B cell (primary cell): ENCODE results near the gene TMEM229A. TPM values are rescaled to one million over a fixed set of nuclear protein-coding genes. Genes with fewer than 3 reads are reported as not detected.

Experiments used
- ATAC-seq: fragments of 200-7000 bp; cut with Tn5 transposase; one replicate; pipeline ENCODE4 v1.10.0; 2021; ENCODE audit warnings: low read depth, mild to moderate bottlenecking, moderate number of reproducible peaks, moderate library complexity
- CTCF ChIA-PET: fragments of 350-600 bp; sonication (Branson Sonifier 250); formaldehyde crosslinking; loops from one replicate; lab custom pipeline; 2021; ENCODE audit warnings: antibody characterized with exemption, inconsistent platforms; lab: Charles Lee
- POLR2A ChIA-PET: fragments of 350-600 bp; sonication (Branson Sonifier 250); formaldehyde crosslinking; loops from one replicate; lab custom pipeline; 2021; ENCODE audit warnings: antibody characterized with exemption; lab: Charles Lee
- DNase-seq: peaks from one replicate; pipeline ENCODE4 v3.0.0; 2013
- H2AFZ ChIP-seq: 2 replicates; pipeline ENCODE4 v1.6.1; 2012; ENCODE audit warnings: mild to moderate bottlenecking, low read depth, low read length; ENCODE audit not compliant: insufficient read depth, poor library complexity, severe bottlenecking
- H3K27ac ChIP-seq, 2 donors: 1 replicate in 1 of 2; 2 replicates in 1 of 2; pipeline ENCODE4 v1.5.1; 2012 to 2013; ENCODE audit warnings: low read length in 2 of 2, mild to moderate bottlenecking in 2 of 2, moderate library complexity in 1 of 2
- H3K27me3 ChIP-seq, 4 experiments: fragments of 200-600 bp in 1 of 4; sonication (generic) in 1 of 4; replicated peaks in 1 of 4; 1 replicate in 2 of 4; 2 replicates in 2 of 4; pipeline versions ENCODE4 v1.6.1 to v1.7.0; 2013 to 2016; ENCODE audit warnings: low read length in 3 of 4, mild to moderate bottlenecking in 2 of 4, mixed read lengths in 1 of 4, moderate library complexity in 1 of 4; ENCODE audit not compliant: insufficient read depth in 4 of 4, control insufficient read depth in 3 of 4; ENCODE audit errors: control extremely low read depth in 1 of 4
- H3K36me3 ChIP-seq, 2 experiments: replicated peaks in 1 of 2; 1 replicate in 1 of 2; 2 replicates in 1 of 2; pipeline versions ENCODE4 v1.6.1 to v1.7.1; 2013; ENCODE audit warnings: low read length in 1 of 2; ENCODE audit not compliant: insufficient read depth in 2 of 2, control insufficient read depth in 1 of 2; ENCODE audit errors: control extremely low read depth in 1 of 2, extremely low read depth in 1 of 2
- H3K4me1 ChIP-seq, 2 donors: fragments of 200-600 bp in 1 of 2; sonication (generic) in 1 of 2; 1 replicate in 1 of 2; 2 replicates in 1 of 2; pipeline versions ENCODE4 v1.5.1 to v1.6.1; 2013 to 2017; ENCODE audit warnings: low read length in 2 of 2; ENCODE audit not compliant: control insufficient read depth in 2 of 2, insufficient read depth in 2 of 2
- H3K4me2 ChIP-seq: replicated peaks from 2 replicates; pipeline ENCODE3; 2012; ENCODE audit warnings: mild to moderate bottlenecking, low read depth, low read length; ENCODE audit not compliant: poor library complexity, severe bottlenecking
- H3K4me3 ChIP-seq, 5 experiments: fragments of 200-600 bp in 1 of 5; sonication (generic) in 1 of 5; 1 replicate in 3 of 5; 2 replicates in 2 of 5; pipeline versions ENCODE4 v1.5.1 to v1.7.0; 2011 to 2016; ENCODE audit warnings: low read length in 4 of 5, mild to moderate bottlenecking in 4 of 5, low read depth in 2 of 5, control low read depth in 1 of 5, moderate library complexity in 1 of 5; ENCODE audit not compliant: insufficient read depth in 1 of 5; ENCODE audit errors: control extremely low read depth in 1 of 5, extremely low read depth in 1 of 5
- H3K79me2 ChIP-seq: fragments of 200-600 bp; sonication (generic); one replicate; pipeline ENCODE4 v1.6.0; 2016; ENCODE audit warnings: low read length; ENCODE audit not compliant: control insufficient read depth, insufficient read depth
- H3K9ac ChIP-seq: fragments of 200-600 bp; sonication (generic); 2 replicates; pipeline ENCODE4 v1.6.1; 2017; ENCODE audit warnings: mild to moderate bottlenecking, low read length, moderate library complexity
- H3K9me3 ChIP-seq, 3 donors: one replicate each; pipeline versions ENCODE4 v1.6.1 to v1.7.1; 2013; ENCODE audit warnings: low read length in 2 of 3; ENCODE audit not compliant: control insufficient read depth in 2 of 3, insufficient read depth in 1 of 3; ENCODE audit errors: control extremely low read depth in 1 of 3
- H4K20me1 ChIP-seq: 2 replicates; pipeline ENCODE4 v1.6.0; 2012; ENCODE audit warnings: mild to moderate bottlenecking, low read length; ENCODE audit not compliant: insufficient read depth, control insufficient read depth, poor library complexity, severe bottlenecking
- H3K27ac Mint-ChIP-seq: one replicate; pipeline ENCODE4 v1.8.0; 2021; ENCODE audit warnings: mixed read lengths
- H3K27me3 Mint-ChIP-seq: one replicate; pipeline ENCODE4 v1.8.0; 2021; ENCODE audit warnings: mixed read lengths
- H3K4me1 Mint-ChIP-seq: one replicate; pipeline ENCODE4 v1.8.0; 2021; ENCODE audit warnings: mixed read lengths
- H3K4me3 Mint-ChIP-seq: one replicate; pipeline ENCODE4 v1.8.0; 2021; ENCODE audit warnings: mixed read lengths
- H3K9me3 Mint-ChIP-seq: one replicate; pipeline ENCODE4 v1.8.0; 2022; ENCODE audit warnings: mixed read lengths; ENCODE audit not compliant: insufficient read depth
- CTCF ChIP-seq: fragments of 200-600 bp; IDR thresholded peaks from one replicate; pipeline ENCODE4 v1.8.0; 2022; ENCODE audit warnings: antibody characterized with exemption, mild to moderate bottlenecking
- EZH2 ChIP-seq: IDR thresholded peaks from 2 replicates; pipeline ENCODE4 v1.6.1; 2012; ENCODE audit warnings: borderline replicate concordance, low read depth, mild to moderate bottlenecking, moderate library complexity, low read length; ENCODE audit not compliant: insufficient read depth, poor library complexity, severe bottlenecking
- WGBS: methylation state at CpG from one replicate; pipeline ENCODE4 v1.1.5; 2013; ENCODE audit warnings: missing lambda C conversion rate; ENCODE audit not compliant: insufficient coverage; 5-methylcytosine and 5-hydroxymethylcytosine counted together
- intact Hi-C: fragments of 100-400 bp; cut with micrococcal nuclease; formaldehyde crosslinking; loops from one replicate; pipeline ENCODE4 v1.10.0; 2022
- polyA plus RNA-seq: library from polyadenylated mRNA; depleted of rRNA; stranded (reverse); fragments of >200 nt; gene quantifications from 2 replicates; pipeline ENCODE4 v1.2.3, GENCODE V29; 2012
- total RNA-seq, 2 donors: library from RNA; stranded (reverse); fragments of 120-200 nt in 1 of 2; gene quantifications; 1 replicate in 1 of 2; 2 replicates in 1 of 2; pipeline versions ENCODE4 v1.2.3 to v1.2.4, GENCODE V29; 2013 to 2022

TMEM229A gene
- total and polyA plus RNA-seq, 2 donors (not counting 1 experiment from before 2014, with no cell fraction given) = not detected

- intact Hi-C loops = no loop called here
- DNase-seq (no peak), ATAC-seq (no peak)
- no peak overlapping the region for H3K4me3 ChIP-seq
- no peak overlapping the region for H3K27ac ChIP-seq
- Mint-ChIP-seq H3K4me1 (no peaks in the 10 kb centered on the region), H3K4me3 (no peak overlapping the region), H3K9me3 (no peaks in the 10 kb centered on the region), H3K27me3 (no peaks in the 10 kb centered on the region), H3K27ac (no peak overlapping the region)
- no peaks in the 10 kb centered on the region for H3K4me1 ChIP-seq
- ChIA-PET POLR2A (no interaction called here), CTCF (no interaction called here)
- H3K9me3 ChIP-seq = peaks cover 0 to 5% (median 0%) of the 10 kb centered on the region in 3 donors
- H3K79me2 ChIP-seq = no peaks in the 10 kb centered on the region
- H3K9ac ChIP-seq = no peak overlapping the region
- WGBS = 63% methylated on average over 1 of the region's 4 CpGs
- no peaks in the 10 kb centered on the region for H3K36me3 ChIP-seq
- no peaks in the 10 kb centered on the region for H4K20me1 ChIP-seq
- TF ChIP-seq EZH2 (no peak), CTCF (no peak)
- no peak overlapping the region for H3K4me2 ChIP-seq
- no peak overlapping the region for H2AFZ ChIP-seq
- no peaks in the 10 kb centered on the region for H3K27me3 ChIP-seq
Measured at GRCh38 chr7:124059375-124059774, 26.5 kb upstream of the TMEM229A start.

GRCh38 chr7:124058515-124058914 lies 25.6 kb upstream of the TMEM229A start:
- Mint-ChIP-seq H3K4me3 (no peak overlapping the region), H3K27me3 (no peaks in the 10 kb centered on the region), H3K9me3 (no peaks in the 10 kb centered on the region), H3K4me1 (no peaks in the 10 kb centered on the region), H3K27ac (no peak overlapping the region)
- ATAC-seq (no peak), DNase-seq (no peak)
- ChIA-PET POLR2A (no interaction called here), CTCF (interaction anchor here (0.7 kb wide), 1 partner anchor 28 kb away, joined by 3 read pairs; no protein-coding TSS in a partner anchor)
- WGBS = no CpG with 5 or more reads among the region's 2 CpGs
- H4K20me1 ChIP-seq = no peaks in the 10 kb centered on the region
- H3K4me3 ChIP-seq = no peak overlapping the region
- no peaks in the 10 kb centered on the region for H3K4me1 ChIP-seq
- H2AFZ ChIP-seq = no peak overlapping the region
- intact Hi-C loops = no loop called here
- no peaks in the 10 kb centered on the region for H3K79me2 ChIP-seq
- no peaks in the 10 kb centered on the region for H3K36me3 ChIP-seq
- no peak overlapping the region for H3K27ac ChIP-seq
- no peak overlapping the region for H3K9ac ChIP-seq
- peaks cover 0 to 5% (median 0%) of the 10 kb centered on the region in 3 donors for H3K9me3 ChIP-seq
- no peaks in the 10 kb centered on the region for H3K27me3 ChIP-seq
- no peak overlapping the region for H3K4me2 ChIP-seq
- TF ChIP-seq EZH2 = no peak
- TF ChIP-seq CTCF = no peak
